Measurements from ENCODE around the gene DNAH8.

The DNAH8 gene, protein sequence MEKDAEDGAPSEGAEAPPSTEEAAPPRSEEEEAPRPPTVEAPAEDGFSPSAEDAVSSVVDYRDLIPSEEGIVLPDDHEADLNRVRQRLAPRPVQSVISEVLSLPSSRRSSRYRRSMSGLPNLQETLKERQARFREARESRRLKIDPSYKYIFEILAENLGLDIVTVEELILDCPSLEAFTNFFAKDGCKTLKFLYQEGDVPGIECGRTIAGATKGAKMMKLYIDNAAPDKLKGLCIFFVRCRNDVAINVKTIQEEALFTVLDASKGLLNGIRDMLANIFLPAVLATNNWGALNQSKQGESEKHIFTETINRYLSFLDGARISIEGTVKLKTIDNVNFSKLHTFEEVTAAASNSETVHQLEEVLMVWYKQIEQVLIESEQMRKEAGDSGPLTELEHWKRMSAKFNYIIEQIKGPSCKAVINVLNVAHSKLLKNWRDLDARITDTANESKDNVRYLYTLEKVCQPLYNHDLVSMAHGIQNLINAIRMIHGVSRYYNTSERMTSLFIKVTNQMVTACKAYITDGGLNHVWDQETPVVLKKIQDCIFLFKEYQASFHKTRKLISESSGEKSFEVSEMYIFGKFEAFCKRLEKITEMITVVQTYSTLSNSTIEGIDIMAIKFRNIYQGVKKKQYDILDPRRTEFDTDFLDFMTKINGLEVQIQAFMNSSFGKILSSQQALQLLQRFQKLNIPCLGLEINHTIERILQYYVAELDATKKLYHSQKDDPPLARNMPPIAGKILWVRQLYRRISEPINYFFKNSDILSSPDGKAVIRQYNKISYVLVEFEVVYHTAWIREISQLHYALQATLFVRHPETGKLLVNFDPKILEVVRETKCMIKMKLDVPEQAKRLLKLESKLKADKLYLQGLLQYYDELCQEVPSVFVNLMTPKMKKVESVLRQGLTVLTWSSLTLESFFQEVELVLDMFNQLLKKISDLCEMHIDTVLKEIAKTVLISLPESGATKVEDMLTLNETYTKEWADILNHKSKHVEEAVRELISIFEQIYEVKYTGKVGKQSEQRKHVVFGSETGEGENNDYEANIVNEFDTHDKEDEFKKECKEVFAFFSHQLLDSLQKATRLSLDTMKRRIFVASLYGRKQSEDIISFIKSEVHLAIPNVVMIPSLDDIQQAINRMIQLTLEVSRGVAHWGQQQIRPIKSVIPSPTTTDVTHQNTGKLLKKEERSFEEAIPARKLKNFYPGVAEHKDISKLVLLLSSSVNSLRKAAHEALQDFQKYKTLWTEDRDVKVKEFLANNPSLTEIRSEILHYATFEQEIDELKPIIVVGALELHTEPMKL (N-terminal part only)

DNA sequence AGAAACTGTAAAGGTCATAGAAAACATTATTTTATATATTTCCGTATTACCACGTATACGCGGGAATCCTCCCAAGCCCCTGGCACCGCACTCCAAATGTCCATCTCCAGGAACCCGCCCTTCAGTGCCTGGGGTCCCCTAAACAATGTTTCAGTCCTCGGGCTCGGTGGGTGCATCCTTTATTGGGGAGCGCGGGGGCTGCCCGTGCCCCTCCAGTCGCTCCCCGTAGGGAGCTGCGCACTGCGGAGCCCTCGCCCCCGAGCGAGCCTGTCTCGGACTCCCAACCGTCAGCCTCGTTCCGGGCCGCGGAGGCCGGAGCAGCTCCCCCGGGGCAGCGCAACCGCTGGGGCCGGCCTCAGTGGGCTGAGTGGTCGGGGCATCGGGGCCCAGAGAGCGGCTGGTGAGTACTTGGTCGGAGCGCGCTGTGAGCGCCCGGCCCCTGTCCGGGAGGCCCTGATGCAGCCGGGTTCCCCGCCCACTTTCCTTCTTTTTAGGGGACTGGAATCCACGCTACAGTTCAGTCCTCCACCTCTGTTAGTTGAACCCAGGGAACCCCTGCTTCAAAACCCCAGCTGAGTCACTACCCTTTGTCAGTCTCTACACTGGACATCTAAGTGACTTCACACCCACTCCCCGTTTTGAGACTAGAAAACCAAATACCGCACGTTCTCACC lies at the start of gene DNAH8:
Gene DNAH8, plus strand, starts transcription at position 296 of the 674 bp plus-strand sequence. CDS start 7,499 bp downstream, outside the sequence.
- DNase-seq (ENCODE audit: low read depth in 2 of 2), result no peak

- DNase-seq (ENCODE audit: low read depth in 2 of 2), result no peak
These were observed 43.1 kb upstream of the DNAH8 start for GRCh38 chr6:38671885-38672467.

DNA sequence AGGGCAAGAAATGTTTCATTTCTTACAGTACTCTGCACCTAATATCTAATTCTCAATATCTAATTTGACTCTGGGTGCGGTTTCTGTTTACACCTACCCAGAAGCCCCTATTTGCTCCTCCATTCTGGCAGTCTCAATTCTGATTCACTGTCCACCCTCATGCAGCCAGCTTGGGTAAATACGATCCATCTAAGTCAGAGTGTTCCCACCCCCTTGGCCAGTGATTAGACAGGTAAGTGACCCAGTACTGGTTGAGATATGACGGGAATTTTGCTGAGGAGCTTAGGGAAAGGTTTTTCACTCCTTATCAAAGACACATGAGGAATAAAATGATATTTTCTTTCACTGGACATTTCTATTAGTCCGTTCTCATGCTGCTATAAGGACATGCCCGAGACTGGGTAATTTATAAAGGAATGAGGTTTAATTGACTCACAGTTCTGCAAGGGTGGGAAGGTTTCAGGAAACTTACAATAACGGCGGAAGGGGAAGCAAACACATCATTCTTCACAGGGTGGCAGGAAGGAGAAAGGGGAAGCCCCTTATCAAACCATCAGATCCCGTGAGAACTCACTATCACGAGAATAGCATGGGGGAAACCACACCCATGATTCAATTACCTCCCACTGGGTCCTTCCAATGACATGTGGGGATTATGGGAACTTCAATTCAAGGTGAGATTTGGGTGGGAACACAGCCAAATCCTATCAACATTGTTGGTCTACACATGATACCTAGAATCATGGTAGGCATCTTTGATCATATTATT lies 41.5 kb upstream of the DNAH8 start:
- no peak for DNase-seq (ENCODE audit: low read depth in 2 of 2)

- DNase-seq (ENCODE audit: low read depth in 2 of 2), result no peak
These were observed 38.7 kb upstream of the DNAH8 start for GRCh38 chr6:38676236-38676973.

- DNase-seq (ENCODE audit: low read depth in 2 of 2), result no peak
These were observed 38.1 kb upstream of the DNAH8 start for GRCh38 chr6:38676974-38677544.

DNA sequence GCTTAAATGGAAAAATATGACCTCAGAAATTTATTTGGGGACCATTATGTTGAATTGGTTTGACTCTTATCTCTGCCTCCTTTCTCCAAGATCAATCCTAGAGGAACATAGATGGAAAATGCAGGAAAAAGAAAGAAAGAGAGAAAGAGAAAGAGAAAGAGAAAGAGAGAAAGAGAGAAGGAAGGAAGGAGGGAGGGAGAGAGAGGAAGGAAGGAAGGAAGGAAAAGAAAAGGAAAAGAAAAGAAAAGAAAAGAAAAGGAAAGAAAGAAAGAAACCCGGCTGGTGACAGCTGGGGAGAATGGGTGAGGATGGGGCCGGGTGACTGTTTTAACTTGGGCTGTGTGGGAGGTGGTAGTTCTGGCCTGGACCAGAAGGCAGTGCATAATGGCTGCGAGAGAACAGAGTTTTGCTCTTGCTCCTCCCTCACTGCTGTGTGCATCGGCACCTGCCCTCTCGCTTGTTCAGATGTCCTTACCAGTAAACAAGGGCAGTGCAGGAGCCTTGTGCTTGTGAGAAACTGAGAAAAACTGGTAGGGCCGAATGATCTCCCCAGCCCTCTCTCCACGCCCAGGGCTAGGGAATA lies 36.8 kb upstream of the DNAH8 start:
- no peak for DNase-seq (ENCODE audit: low read depth in 2 of 2)

DNA sequence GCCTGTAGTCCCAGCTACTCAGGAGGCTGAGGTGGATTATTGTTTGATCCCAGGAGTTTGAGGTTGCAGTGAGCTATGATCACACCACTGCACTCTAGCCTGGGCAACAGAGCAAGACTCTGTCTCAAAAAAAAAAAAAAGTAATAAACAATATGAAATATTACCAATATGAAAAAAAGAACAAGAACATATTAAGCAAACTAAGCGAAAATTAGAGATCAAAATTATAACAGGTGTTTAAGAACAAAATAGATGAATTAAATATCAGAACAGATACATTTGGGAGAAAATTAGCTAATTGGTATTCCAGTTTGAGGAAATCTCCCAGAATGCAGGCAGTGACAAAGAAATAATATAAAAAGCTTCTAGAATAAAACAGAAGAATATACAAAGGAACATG lies 35.4 kb upstream of the DNAH8 start:
- no peak for DNase-seq (ENCODE audit: low read depth in 2 of 2)

- DNase-seq (ENCODE audit: low read depth in 2 of 2), result no peak
These were observed 33.3 kb upstream of the DNAH8 start for GRCh38 chr6:38681850-38682249.

- no peak for DNase-seq (ENCODE audit: low read depth in 2 of 2)
These were observed 30.9 kb upstream of the DNAH8 start for GRCh38 chr6:38684237-38684636.

DNA sequence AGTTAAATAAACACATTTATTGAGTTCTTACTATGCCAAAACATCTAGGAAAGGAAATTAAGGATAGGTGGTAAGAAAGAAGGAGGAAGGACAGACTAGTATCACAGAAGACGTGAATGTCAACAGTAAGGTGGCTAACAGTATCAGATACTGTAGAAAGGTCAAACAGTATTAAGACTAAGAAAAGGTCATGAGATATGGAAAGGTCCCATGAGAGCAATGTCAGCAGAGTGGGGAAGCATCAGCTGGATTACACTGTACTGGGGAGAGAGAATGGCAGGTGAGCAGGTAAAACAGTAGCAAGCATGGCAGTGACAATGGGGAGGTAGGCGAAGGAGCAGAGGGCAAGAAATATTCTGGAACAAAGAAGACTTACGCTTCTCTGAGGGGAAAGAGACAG lies 30.2 kb upstream of the DNAH8 start:
- no peak for DNase-seq (ENCODE audit: low read depth in 2 of 2)

- no peak for DNase-seq (ENCODE audit: low read depth in 2 of 2)
These were observed 28.7 kb upstream of the DNAH8 start for GRCh38 chr6:38686270-38687042.

DNA sequence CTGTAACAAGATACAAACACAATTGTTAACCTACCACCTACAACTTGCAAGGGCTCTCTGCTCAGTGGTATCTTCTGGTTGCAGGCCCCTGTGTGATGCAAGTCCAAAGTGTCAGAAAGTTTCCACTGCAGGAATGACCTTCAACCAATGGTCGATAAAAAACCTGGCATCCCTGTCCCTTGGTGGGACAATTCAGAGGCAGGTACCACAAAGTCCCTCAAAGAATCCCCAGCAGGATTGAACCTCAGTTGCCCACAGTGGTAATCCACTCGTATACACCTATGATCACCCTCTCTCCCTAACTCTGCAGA lies 28.1 kb upstream of the DNAH8 start:
- no peak for DNase-seq (ENCODE audit: low read depth in 2 of 2)

- no peak for DNase-seq (ENCODE audit: low read depth in 2 of 2)
These were observed 27.6 kb upstream of the DNAH8 start for GRCh38 chr6:38687549-38687948.

DNA sequence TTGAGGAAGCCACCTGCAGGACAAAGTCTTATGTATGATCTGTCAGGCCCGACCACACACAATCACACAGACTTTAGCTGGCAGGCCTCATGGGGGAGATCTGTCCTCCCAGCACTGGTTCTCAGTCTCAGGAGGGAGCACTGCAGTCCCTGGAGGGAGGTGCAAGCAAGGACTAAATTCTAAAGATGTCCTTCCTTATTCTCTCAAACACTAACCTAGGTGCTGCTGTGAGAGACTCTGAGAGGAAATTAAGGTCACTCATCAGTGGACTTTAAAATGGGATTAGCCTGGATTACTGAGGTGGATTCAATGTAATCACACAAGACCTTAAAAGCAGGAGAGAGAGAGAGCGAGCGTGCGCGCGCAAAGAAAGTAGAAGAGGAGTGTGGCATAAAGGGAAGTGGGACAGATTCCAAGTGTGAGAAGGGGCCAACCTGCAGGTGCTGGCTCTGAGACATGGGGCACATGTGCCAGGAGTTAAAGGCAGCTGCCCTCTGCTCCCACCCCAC lies 26.5 kb upstream of the DNAH8 start:
- DNase-seq (ENCODE audit: low read depth in 2 of 2), result no peak

GRCh38 chr6:38695227-38695900 lies 19.7 kb upstream of the DNAH8 start:
- DNase-seq (ENCODE audit: low read depth in 2 of 2), result no peak

GRCh38 chr6:38695933-38696332 lies 19.2 kb upstream of the DNAH8 start:
- no peak for DNase-seq (ENCODE audit: low read depth in 2 of 2)

DNA sequence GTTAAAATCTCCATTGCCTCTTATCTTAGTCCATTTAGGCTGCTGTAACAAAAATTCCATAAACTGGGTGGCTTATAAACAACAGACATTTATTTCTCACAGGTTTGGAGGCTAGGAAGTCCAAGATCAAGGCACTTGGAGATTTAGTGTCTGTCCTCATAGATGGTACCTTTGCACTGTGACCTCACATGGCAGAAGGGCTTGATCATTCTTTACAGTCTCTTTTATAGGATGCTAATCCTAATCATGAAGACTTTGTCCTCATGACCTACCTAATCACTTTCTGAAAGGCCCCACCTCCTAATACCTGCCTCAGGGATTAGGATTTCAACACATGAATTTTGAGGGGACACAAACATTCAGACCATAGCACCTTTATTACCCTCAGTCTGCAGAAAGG lies 18.8 kb upstream of the DNAH8 start:
- DNase-seq (ENCODE audit: low read depth in 2 of 2), result no peak

Measured in stimulated activated CD8-positive, alpha-beta memory T cell treated with anti-CD3 and anti-CD28 coated beads, Interleukin-15, amount 100 ng/mL, for 4 hours (primary cell).